ENCODE data around the gene EPN2. TPM values are rescaled to one million over a fixed set of nuclear protein-coding genes. Genes with fewer than 3 reads are reported as not detected.

EPN2 gene
- total and polyA plus RNA-seq, 3 donors from 2014 or later, result 60.0 to 66.5 (median 61.1) TPM

- Histone ChIP-seq H3K4me3 (no peak overlapping the region), H3K27me3 (no peaks in the 10 kb centered on the region), H3K27ac (no peak overlapping the region), H3K36me3 (ENCODE audit: low read depth, missing control alignments) (no peaks in the 10 kb centered on the region), H3K4me1 (peaks cover 25% of the 10 kb centered on the region), H3K9me3 (no peaks in the 10 kb centered on the region)
- DNase-seq, result no peak
- 97 to 98% methylated on average over 10 of the region's 10 CpGs for WGBS, 2 donors
- intact Hi-C loops (cut with DNase I; ENCODE audit: low total_unique reads), result no loop called here
- TF ChIP-seq, protein P1, sequence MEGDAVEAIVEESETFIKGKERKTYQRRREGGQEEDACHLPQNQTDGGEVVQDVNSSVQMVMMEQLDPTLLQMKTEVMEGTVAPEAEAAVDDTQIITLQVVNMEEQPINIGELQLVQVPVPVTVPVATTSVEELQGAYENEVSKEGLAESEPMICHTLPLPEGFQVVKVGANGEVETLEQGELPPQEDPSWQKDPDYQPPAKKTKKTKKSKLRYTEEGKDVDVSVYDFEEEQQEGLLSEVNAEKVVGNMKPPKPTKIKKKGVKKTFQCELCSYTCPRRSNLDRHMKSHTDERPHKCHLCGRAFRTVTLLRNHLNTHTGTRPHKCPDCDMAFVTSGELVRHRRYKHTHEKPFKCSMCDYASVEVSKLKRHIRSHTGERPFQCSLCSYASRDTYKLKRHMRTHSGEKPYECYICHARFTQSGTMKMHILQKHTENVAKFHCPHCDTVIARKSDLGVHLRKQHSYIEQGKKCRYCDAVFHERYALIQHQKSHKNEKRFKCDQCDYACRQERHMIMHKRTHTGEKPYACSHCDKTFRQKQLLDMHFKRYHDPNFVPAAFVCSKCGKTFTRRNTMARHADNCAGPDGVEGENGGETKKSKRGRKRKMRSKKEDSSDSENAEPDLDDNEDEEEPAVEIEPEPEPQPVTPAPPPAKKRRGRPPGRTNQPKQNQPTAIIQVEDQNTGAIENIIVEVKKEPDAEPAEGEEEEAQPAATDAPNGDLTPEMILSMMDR (IDR thresholded peaks at IDR 0.05), result no peak
Measured at GRCh38 chr17:19307521-19307920, 70.4 kb downstream of the EPN2 start.

GRCh38 chr17:19308398-19308797 lies 71.2 kb downstream of the EPN2 start:
- no peak for DNase-seq
- TF ChIP-seq, protein P1 (IDR thresholded peaks at IDR 0.05), result no peak
- no peak for TF ChIP-seq POLR2A (IDR thresholded peaks at IDR 0.05)
- H3K9me3 ChIP-seq, result no peaks in the 10 kb centered on the region
- no peaks in the 10 kb centered on the region for H3K27me3 ChIP-seq
- no peak overlapping the region for H3K4me3 ChIP-seq
- intact Hi-C loops (cut with DNase I; ENCODE audit: low total_unique reads), result no loop called here
- H3K4me1 ChIP-seq, result peaks cover 22% of the 10 kb centered on the region
- 94 to 98% methylated on average over 8 of the region's 8 CpGs for WGBS, 2 donors
- no peak overlapping the region for H3K27ac ChIP-seq
- H3K36me3 ChIP-seq (ENCODE audit: low read depth, missing control alignments), result no peaks in the 10 kb centered on the region

- H3K4me1 ChIP-seq, result peaks cover 18% of the 10 kb centered on the region
- 94 to 96% methylated on average over 5 of the region's 5 CpGs for WGBS, 2 donors
Measured at GRCh38 chr17:19309701-19310100, 72.5 kb downstream of the EPN2 start.

GRCh38 chr17:19310151-19310550 lies 73.0 kb downstream of the EPN2 start:
- WGBS, 2 donors, result 80 to 91% methylated on average over 4 of the region's 4 CpGs
- intact Hi-C loops (cut with DNase I; ENCODE audit: low total_unique reads), result no loop called here
- H3K27ac ChIP-seq, result no peak overlapping the region
- H3K4me3 ChIP-seq, result no peak overlapping the region
- no peak for TF ChIP-seq POLR2A (IDR thresholded peaks at IDR 0.05)
- TF ChIP-seq, protein P1 (IDR thresholded peaks at IDR 0.05), result no peak
- H3K36me3 ChIP-seq (ENCODE audit: low read depth, missing control alignments), result no peaks in the 10 kb centered on the region
- H3K4me1 ChIP-seq, result peaks cover 14% of the 10 kb centered on the region
- no peaks in the 10 kb centered on the region for H3K9me3 ChIP-seq
- no peak for DNase-seq
- no peaks in the 10 kb centered on the region for H3K27me3 ChIP-seq

More at GRCh38 chr17:19309701-19310100, 72.5 kb downstream of the EPN2 start:
- intact Hi-C loops (cut with DNase I; ENCODE audit: low total_unique reads), result no loop called here
- H3K27me3 ChIP-seq, result no peaks in the 10 kb centered on the region
- H3K36me3 ChIP-seq (ENCODE audit: low read depth, missing control alignments), result no peaks in the 10 kb centered on the region
- no peak for DNase-seq
- no peak for TF ChIP-seq POLR2A (IDR thresholded peaks at IDR 0.05)
- TF ChIP-seq, protein P1 (IDR thresholded peaks at IDR 0.05), result no peak
- H3K27ac ChIP-seq, result no peak overlapping the region
- H3K4me3 ChIP-seq, result no peak overlapping the region
- H3K9me3 ChIP-seq, result no peaks in the 10 kb centered on the region

DNA sequence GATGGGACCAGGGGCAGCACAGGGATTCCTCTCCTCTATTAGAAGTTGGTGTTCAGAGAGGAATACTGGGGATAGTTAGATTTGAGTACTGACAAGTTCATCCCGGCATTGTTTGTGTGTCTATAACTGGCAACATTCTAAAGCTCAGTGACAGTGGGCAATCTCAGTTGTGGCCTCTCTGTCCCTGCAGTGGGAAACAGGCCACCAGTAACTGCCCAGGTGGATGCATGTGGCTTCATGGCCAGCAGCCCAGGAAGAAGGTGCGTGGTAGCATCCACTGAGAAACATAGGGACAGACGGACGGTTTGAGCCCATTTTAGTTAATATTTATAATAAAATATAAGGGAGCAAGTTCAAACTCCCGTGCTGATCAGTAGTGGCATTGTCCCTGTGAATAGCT lies 73.8 kb downstream of the EPN2 start:
- WGBS, 2 donors, result 81 to 87% methylated on average over 5 of the region's 5 CpGs
- H3K27ac ChIP-seq, result no peak overlapping the region
- no peak for DNase-seq

More for the DNA sequence above, 73.8 kb downstream of the EPN2 start:
- Histone ChIP-seq H3K4me3 (no peak overlapping the region), H3K4me1 (peaks cover 9% of the 10 kb centered on the region), H3K9me3 (no peaks in the 10 kb centered on the region), H3K27me3 (no peaks in the 10 kb centered on the region), H3K36me3 (ENCODE audit: low read depth, missing control alignments) (no peaks in the 10 kb centered on the region)
- intact Hi-C loops (cut with DNase I; ENCODE audit: low total_unique reads), result no loop called here
- no peak for TF ChIP-seq POLR2A (IDR thresholded peaks at IDR 0.05)
- TF ChIP-seq, protein P1 (IDR thresholded peaks at IDR 0.05), result no peak

Data from testis (tissue), 3 donors.